Stimulated activated CD4-positive, alpha-beta T cell treated with anti-CD3 and anti-CD28 coated beads, Interleukin-1b, Interleukin-23, amount 100 ng/mL, for 24 hours (primary cell): ENCODE data around the gene MUC5AC.
"Not testable (repeated sequence)": the region's sequence is repeated elsewhere in the genome, so short reads cannot be mapped to it uniquely, and the experiment has no call there.

Experiments
- DNase-seq, 4 experiments: peaks; one replicate each; pipeline ENCODE4 v3.0.0-alpha.2; 2020; ENCODE audit warnings: low read depth in 4 of 4, low spot score in 1 of 4

MUC5AC gene, protein sequence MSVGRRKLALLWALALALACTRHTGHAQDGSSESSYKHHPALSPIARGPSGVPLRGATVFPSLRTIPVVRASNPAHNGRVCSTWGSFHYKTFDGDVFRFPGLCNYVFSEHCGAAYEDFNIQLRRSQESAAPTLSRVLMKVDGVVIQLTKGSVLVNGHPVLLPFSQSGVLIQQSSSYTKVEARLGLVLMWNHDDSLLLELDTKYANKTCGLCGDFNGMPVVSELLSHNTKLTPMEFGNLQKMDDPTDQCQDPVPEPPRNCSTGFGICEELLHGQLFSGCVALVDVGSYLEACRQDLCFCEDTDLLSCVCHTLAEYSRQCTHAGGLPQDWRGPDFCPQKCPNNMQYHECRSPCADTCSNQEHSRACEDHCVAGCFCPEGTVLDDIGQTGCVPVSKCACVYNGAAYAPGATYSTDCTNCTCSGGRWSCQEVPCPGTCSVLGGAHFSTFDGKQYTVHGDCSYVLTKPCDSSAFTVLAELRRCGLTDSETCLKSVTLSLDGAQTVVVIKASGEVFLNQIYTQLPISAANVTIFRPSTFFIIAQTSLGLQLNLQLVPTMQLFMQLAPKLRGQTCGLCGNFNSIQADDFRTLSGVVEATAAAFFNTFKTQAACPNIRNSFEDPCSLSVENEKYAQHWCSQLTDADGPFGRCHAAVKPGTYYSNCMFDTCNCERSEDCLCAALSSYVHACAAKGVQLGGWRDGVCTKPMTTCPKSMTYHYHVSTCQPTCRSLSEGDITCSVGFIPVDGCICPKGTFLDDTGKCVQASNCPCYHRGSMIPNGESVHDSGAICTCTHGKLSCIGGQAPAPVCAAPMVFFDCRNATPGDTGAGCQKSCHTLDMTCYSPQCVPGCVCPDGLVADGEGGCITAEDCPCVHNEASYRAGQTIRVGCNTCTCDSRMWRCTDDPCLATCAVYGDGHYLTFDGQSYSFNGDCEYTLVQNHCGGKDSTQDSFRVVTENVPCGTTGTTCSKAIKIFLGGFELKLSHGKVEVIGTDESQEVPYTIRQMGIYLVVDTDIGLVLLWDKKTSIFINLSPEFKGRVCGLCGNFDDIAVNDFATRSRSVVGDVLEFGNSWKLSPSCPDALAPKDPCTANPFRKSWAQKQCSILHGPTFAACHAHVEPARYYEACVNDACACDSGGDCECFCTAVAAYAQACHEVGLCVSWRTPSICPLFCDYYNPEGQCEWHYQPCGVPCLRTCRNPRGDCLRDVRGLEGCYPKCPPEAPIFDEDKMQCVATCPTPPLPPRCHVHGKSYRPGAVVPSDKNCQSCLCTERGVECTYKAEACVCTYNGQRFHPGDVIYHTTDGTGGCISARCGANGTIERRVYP (N-terminal part only)

DNA sequence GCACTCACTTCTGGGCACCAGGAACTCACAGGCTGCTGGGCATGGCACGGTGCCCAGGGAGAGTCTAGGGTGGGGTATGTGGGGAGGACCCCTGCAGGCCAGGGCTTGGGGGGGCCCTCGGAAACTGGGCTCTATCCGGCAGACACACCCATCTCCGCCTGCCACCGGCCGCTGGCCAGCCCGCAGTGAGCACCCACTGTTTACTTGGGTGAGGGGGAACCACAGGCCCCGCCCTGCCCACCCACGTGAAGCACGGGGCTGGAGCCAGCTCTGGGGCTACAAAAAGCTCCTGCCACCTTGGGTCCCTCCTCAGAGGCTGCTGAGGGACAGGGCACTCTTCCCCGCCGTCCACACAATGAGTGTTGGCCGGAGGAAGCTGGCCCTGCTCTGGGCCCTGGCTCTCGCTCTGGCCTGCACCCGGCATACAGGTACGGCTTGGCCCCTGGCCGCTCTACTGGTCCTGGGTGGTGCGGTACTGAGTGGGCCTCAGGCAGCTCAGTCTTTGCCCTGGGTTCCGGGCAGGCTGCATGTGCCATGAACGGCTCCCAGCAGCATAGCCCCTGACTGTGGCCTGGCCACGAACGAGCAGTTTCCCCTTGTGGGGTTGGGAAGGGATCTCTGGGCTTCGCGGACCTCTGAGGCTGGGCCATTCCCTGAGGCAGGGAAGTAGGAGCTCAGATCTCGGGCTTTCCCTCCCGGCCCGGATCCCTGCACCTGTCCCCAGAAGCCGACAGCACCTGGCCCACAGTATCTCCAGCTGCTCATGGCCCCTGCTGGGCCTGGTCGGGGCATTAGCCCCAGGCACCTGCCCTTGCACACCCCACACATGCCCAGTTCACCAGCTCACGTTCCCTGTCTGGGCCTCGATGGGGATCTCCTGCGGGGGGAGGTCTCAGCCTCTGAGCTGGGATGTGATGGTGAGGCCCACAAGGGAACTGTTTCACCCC lies at the start of gene MUC5AC:
TSS of gene MUC5AC (plus strand) at position 309 of the 947 bp plus-strand sequence. CDS start at position 356, 47 bp downstream.
- DNase-seq, result no peak

DNA sequence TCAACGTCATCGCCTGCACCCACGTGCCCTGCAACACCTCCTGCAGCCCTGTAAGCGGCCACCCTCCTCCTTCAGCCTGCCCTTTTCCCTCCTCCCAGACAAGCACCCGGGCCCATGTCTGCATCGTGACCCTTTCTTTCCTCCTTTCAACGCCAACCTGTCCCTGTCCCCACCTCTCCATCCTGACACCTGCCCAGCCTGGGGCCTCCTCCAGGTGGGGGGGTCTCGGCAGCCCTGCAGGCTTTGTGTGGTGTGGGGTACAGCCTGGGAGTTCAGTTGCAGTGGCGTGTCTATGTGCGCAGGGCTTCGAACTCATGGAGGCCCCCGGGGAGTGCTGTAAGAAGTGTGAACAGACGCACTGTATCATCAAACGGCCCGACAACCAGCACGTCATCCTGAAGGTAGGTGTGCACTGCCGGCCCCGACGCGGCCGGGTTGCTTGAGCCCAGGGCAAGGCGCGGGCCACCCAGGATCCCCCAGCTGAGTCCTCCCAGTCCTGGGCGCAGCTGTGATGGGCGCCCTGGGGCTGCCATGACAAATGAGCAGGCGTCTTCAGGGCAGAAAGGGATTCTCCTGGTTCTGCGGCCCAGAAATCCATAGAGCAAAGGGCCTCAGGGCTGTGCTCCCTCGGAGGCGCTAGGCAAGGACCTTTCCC lies 49.4 kb upstream of the MUC5AC start:
- no peak for DNase-seq

DNA sequence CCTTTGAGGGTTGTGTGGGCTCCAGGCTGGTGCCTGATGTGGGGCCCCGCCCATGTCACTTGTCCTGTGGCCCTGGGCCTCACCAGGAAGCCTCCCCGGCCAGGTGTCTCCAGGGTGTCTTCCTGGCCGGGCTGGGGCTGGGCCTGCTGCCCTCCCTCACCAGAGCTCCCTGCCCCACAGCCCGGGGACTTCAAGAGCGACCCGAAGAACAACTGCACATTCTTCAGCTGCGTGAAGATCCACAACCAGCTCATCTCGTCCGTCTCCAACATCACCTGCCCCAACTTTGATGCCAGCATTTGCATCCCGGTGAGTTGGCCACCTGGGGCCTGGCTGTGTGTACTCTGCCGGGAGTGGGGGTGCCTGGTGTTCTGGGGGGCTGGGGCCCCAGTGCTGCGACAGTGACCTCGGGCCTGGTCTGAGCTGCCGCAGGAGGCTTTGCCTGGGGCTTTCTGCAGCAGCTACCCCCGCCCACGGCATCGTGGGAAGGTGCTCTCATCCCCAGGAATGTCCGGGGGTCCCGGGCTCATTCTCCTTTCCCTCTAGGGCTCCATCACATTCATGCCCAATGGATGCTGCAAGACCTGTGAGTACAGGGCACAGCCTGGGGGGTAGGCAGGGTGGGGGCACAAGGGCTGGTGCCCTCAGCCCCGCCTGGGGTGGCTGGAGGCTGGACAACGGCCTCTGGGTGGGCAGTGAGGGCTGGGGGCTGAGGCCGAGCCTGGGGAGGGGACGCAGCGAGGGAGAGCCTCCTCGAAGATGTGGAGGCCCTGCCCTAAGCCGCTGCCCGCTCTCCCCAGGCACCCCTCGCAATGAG lies 48.4 kb upstream of the MUC5AC start:
- no peak for DNase-seq

DNA sequence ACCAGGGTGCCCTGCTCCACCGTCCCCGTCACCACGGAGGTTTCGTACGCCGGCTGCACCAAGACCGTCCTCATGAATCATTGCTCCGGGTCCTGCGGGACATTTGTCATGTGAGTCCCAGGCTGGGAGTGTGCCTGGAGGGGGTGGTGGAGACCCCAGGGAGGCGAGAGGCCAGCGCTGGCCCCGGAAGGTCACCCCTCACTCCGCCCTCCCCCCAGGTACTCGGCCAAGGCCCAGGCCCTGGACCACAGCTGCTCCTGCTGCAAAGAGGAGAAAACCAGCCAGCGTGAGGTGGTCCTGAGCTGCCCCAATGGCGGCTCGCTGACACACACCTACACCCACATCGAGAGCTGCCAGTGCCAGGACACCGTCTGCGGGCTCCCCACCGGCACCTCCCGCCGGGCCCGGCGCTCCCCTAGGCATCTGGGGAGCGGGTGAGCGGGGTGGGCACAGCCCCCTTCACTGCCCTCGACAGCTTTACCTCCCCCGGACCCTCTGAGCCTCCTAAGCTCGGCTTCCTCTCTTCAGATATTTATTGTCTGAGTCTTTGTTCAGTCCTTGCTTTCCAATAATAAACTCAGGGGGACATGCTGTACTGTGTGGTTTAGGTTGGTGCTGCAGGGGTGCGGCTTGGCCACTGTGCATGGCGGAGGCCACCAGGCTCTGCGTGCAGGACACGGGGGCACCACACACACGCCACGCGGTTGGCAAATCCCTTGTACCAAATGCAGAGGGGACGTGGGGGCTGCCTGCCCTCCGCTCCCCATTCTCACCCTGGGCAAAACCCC lies 47.6 kb upstream of the MUC5AC start:
- DNase-seq, result no peak

DNA sequence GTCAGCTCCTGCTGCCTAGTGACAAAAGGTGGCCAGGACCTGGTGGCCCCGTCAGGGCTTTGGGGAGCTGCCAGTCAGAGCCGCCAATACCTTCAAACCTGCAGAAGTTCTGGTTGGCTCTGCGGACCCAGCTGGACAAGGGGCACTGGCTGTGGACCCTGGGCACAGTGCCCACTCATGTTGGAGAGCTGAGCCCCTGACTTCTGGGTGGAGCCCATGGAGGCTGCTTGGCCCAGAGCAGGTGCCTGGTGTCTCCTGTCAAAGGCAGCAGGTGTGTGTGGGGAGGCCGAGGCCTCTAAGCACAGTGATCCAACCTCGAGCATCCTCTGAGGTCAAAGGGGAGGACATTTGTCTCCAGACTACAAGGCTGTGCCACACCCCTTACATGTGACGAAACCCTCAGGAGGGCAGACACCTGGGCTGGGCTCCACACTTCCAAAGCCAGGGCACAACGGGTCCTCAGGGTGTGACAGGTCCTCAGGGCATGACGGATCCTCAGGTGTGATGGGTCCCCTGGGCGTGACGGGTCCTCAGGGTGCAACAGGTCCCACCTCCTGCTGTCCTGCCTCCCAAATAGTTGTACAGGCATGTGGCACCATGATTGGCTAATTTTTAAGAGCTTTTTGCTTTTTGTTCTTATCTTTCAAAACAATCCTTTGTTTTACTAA lies 46.1 kb upstream of the MUC5AC start:
- DNase-seq, result no peak

DNA sequence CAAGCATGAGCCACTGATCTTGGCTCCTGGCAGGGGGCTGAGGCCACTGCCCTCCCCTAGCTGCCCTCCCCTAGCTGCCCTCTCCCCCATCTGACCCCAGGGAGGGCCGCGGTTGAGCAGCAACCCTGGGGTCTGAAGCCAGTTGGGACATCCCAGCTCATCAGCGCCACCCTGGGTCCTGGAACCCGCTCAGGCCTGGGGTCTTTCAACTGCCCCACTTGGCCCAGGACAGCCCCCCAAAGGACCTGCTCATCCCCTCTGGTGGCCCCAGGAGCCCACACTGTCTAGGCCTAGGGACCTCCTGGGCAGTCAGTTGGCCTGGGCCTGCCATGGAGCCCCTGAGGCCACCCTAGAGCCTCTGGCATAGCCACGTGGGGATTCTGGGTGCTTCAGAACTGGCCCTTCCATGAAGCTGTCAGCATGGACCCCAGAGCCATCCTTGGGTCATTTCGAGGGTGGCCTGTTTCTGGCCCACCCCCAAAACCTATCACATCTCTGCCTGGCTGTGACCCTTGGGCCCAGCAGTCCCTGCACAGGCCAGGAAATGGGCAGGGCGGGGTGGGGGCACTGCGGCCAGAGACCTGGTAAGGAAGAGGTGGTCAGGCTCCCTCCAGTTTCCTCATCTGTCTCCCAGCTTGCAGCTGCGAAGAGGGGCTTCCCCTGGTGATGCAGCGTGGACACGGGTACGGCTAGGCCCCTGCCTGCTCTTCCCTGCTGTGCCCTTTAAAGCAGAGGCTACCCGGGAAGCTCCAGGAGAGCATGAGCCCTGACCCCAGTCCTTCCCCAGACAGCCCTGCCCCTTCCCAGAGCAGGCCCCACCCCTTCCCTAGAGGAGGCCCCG lies 45.2 kb upstream of the MUC5AC start:
- no peak for DNase-seq

DNA sequence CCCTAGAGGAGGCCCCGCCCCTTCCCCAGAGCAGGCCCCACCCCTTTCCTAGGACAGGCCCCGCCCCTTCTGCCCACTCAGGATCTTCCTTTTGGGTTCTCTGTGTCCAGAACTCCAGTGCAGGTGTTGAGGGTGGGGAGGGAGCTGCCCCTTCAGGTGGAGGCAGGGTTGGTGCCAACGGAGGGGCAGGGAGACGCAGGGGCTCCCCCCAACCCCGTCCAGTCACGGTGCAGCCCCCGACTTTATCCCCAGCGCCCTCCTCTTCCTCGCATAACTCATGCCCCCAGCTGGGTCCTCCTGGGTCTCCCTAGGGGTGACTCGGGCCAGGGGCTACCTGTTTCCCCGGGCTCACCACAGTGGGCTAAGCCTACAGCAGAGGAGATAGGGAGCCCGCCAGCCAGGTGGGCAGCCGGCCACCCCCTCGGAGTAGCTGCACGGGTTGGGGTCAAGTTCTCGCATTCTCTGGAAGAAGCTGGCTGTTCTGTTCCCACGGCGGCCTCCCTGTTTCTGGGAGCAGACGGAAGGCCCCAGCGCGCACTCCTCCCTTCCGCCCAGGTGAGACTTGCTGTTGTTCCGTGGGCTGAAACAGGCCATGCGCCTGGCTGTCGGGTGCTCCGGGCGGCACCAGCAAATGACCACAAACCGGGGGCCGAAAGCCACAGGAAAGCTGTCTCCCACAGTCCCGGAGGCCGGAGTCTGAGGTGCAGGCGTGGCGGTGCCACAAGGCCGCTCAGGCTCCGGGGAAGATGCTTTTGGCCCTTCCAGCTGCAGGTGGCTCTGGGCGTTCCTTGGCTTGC lies 44.1 kb upstream of the MUC5AC start:
- DNase-seq, result no peak

DNA sequence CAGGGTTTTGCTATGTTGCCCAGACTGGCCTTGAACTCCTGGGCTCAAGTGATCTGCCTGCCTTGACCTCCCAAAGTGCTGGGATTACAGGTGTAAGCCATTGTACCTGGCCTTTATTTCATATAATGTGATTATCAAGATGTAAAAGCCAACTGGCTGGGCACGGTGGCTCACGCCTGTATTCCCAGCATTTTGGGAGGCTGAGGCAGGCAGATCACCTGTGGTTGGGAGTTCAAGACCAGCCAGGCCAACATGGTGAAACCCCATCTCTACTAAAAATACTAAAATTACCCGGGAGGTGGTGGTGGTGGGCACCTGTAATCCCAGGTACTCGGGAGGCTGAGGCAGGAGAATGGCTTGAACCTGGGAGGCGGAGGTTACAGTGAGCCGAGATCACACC lies 42.5 kb upstream of the MUC5AC start:
- not testable (repeated sequence) for DNase-seq

DNA sequence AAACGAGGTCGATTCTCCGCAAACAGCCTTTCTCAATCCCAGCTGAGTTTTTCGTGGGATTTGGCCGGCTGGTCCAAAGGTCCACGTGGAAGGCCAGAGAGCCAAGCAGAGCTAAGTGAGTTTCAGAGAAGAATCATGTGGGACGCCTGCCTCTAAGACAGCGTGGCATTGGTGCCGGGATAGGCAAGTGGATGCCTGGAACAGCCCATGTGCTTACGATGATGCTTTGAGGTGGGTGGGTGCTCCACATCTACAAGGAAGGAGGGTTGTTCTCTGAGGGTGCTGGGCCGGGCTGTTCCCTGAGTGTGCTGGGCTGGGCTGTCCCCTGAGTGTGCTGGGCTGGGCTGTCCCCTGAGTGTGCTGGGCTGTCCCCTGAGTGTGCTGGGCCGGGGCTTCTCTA lies 41.6 kb upstream of the MUC5AC start:
- DNase-seq, result no peak

DNA sequence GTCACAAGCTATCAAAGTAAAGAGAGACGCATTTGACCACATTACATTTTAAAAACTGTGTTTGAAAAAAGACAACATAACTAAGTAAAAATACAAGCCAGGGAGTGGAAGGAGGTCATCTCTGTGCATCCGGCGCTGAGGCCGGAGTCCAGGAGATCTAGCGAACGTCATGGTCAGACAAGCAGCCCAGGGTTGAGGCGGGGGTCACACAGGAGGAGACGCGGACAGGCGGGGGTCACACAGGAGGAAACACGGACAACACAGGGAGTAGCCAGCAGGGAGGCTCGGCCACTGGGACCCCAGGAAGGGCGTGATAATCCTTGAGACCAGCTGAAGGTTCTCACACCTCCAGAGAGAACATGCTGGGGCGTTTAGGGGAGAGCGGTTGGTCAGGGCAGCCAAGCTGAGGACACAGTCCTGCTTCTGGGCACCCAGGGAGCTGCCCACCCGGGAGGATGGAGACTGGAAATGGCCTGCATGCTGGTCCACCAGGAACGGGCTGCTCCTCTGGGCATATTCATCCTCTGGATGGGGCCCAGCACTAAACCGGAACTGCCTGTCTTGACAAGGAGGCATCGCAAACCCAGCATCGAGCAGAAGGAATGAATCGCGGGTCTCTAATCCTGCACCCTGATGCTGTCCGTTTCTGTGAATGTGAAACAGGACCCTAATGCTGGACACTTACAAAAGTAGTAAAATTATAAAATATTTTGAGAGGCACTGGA lies 40.9 kb upstream of the MUC5AC start:
- no peak for DNase-seq

DNA sequence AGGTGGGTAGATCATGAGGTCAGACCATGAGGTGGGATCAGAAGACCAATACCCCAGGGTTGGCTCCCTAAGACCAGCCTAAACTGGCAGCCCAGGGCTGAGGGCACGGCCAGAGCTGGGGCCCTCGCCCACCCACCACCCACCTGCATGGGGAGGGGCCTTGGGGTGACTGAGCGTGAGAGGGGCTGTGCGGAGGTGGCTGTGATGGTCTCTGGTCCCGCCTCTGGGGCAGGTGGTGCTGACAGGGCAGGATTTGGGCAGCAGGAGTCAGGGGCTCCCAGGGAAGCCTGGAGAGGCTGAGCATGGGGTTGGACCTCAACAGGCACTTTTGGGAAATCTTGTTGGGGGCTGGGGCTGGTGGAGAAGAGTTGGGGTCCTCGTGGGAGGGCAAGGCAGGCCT lies 39.8 kb upstream of the MUC5AC start:
- no peak for DNase-seq

DNA sequence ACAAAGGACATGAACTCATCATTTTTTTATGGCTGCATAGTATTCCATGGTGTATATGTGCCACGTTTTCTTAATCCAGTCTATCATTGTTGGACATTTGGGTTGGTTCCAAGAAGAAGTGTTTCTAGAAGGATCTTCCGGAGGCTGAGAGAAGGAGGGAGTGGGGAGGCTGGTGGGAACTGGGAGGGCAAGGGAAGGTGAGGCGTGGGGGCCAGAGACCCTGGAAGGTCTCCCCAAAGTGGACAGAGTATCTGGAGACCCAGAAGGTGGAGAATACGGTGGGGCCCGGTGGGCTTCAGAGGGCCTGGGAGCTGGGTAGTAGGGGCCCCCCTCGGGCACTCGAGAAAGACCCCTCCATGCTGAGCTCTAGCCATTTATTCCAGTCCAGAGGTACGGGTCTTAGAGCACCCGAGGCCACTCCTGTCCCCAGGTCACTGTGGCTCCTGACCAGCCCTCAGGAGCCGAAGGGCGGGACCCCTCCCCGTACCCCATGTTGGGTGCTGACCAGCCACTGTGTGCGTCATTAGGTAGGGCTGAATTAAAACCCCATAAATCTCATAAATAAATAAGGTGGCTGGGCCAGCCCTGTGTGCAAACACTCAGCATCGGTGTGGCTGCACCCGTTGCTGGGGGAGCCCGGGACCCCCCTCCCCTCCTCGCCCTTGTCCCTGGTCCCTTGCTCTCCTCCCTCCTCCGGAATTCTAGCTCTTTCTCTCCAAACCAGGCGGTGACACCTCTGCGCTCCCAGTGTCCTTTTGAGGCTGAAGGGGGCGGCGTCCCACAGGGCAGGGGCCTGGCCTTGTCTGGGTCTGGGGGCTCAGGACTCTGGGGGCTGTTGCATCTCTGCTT lies 38.8 kb upstream of the MUC5AC start:
- no peak for DNase-seq

DNA sequence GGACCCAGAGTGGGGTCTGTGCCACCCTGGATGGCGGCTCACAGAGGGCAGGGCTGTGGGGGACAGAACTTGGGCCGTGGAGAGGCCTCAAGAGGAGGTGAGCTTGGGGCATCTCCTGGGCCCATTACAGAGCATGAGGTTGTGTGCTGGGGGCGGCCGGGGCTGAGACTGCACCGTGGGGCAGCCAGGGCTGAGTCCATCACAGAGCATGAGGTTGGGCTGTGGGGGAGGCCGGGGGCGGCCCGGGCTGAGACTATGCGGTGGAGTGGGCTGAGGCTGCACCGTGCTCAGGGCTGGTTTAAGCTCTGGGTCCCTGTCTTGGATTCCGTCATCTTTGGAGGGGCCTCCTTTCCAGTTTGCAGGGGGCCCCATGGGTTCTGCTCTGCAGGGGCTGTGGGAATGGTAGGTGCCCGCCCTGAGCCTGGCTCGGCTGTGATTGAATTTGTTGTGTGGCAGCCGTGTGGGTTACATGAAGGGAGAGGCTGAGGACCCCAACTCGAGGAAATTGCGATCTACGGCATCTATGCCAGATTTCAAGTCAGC lies 38.1 kb upstream of the MUC5AC start:
- no peak for DNase-seq
